Renal pelvis (tissue), 4 donors: ENCODE data around the gene ITSN2. TPM values are rescaled to one million over a fixed set of nuclear protein-coding genes. Genes with fewer than 3 reads are reported as not detected.
"Not testable (repeated sequence)": the region's sequence is repeated elsewhere in the genome, so short reads cannot be mapped to it uniquely, and the experiment has no call there.

Experiments used
- DNase-seq: peaks from one replicate; pipeline ENCODE4 v3.0.0-alpha.2; 2013
- polyA plus RNA-seq, 3 donors: library from polyadenylated mRNA; unstranded; fragments of 120-200 nt; gene quantifications; one replicate each; pipeline ENCODE4 v1.2.1, GENCODE V29; 2013; ENCODE audit not compliant: insufficient read length in 3 of 3

The ITSN2 gene
- polyA plus RNA-seq, 3 donors, result 23.6 to 33.4 (median 25.0) TPM

DNA sequence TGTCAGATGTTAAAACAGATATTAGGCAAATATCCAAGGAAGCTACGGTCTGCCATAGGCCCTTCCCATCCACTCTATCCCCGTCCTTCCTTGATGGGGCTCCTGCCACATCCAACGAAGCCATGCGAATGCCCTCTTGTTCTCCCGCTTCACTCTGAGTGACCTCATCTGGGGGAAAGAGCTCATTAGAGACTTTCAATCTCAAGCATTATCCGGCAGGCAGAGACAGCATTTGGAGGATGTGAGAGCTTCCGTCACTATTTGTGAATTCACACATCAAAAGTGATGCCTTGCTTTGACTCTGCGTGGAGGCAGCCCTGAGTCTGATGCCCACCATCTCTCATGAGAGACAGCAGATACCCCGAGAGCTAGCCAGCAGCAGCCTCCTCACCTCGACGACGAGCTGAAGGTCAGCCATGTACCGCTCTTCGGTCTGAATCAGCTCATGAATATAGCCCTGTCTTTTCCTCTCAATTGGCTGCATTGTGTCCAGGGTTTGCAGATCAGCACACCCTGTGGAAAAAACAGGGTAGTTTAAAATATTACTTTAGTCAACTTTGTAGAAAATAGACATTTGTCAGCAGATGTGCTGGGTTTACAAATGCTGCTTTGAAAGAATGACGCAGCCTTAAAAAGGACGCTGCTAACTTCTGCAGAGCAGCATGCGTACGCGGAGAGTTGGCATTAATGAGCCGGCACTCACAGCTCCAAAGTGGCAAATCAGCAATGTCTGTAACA lies 139.6 kb downstream of the ITSN2 start:
- no peak for DNase-seq

DNA sequence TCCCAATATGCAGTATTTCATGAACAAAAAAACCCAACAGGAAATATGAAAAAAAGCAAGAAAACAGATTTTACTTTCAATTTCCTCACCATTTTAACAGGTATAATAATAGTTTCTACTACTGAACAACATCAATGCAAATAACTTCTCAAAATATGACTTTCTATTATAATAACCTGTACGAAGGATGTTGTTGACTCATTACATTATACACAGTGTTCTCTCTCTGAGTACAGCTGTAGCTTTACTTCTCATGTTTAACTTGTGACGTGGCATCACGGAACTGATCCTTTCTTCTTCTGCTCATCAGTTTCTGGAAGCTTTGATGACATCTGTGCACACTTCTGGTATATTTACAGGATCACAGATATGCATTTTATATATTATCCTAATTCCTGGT lies 145.5 kb downstream of the ITSN2 start:
- no peak for DNase-seq

DNA sequence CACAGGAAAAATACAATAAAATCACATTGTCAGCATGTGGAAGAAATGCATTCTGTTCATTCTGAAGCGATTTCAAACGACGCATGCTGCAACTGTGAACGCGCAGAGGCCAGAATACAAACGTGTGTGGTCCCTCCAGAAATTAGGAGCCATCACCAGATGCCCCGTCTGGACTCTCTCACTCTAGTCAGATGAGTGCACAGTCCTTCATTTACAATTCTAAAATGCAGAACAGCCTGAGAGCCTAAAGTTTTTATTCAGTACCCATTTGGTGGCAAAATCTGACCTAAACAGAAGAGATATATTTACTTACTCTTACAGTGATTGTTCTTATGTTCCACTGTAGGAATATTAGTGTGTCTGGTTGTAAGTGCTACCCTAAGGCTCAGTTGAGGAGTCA lies 148.9 kb downstream of the ITSN2 start:
- DNase-seq, result no peak

DNA sequence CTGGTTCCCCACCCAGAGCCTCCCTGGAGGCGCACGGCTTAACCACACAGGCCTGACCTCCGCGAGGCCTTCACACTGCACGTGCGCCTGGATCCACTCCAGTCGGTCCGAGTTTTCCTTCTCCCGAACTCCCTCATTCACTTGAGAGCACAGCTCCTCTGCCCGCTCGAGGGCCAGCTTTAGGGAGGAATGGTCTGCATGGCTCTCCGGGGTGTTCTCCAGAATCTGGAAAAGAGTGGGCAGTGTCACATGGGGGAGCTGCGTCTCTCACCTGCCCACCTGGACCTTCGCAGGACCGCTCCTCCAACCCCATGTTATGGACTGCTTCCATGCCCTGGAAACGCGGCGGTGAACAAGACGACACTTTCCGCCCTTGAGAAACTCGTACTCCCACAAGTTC lies 149.6 kb downstream of the ITSN2 start:
- DNase-seq, result no peak

DNA sequence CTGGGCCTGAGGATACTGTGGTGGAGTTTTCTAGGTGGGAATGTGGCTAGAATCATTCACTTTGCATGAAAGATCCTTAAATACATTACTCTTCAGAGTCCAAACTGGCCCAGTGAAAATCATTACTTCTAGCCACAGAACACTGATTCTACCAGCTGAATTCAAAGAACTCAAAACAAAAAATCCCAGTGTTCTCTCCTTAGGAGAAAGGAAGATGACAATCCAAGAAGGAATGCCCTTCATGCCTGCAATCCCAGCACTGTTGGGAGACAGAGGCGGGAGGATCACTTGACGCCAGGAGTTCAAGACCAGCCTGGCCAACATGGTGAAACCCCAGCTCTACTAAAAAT lies 150.3 kb downstream of the ITSN2 start:
- no peak for DNase-seq

DNA sequence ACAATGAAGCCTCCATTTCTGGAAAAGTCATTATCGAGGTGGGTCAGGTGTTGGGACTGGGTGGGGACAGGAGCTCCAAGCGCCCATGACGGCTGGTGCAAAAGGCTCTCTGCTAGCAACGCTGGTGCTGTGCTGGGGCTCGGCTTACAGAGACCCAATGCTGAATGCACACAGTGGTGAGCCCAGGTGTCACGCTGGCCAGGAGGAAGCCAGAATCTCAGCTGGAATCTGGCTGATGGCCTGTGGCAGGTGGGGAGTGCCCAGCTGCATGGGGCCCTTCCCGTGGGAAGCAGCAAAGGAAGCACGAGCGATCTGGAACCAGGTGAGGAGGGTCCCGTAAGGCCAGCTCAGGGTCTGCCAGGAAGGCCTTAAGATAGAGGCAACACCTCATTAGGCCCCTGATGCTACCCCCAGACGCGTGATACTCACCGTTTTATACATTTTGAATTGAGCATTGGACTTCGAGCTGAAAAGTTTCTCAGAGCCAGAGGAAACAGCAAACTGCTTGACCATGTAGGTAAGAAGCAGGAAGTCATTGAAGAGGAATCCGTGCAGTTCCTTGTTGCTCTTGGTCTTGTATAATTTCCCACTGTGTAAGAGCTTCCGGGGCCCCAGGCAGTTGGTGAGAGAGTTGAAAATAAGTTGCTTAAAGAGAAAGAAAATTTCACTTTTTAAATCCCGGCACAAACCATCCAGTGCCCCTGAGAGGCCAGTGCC lies 150.8 kb downstream of the ITSN2 start:
- no peak for DNase-seq

DNA sequence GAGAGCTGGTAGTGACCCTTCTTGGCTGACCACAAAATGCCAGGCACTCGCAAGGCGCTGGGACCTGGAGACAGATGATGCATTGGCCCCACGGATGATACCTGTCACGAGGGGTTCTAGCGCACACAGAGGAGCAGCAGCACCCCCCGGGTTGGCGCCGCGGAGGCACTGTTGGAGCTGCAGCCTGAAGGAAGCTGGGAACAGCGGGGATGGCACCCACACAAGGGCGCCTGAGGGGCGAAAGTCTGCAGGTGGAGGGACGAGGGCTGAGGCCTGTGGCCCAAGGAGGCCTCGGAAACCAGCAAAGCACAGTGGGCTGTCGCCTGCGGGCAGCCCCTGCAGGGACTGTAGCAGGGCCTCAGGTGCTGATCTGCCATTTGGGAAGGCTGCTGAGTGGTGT lies 151.8 kb downstream of the ITSN2 start:
- no peak for DNase-seq

DNA sequence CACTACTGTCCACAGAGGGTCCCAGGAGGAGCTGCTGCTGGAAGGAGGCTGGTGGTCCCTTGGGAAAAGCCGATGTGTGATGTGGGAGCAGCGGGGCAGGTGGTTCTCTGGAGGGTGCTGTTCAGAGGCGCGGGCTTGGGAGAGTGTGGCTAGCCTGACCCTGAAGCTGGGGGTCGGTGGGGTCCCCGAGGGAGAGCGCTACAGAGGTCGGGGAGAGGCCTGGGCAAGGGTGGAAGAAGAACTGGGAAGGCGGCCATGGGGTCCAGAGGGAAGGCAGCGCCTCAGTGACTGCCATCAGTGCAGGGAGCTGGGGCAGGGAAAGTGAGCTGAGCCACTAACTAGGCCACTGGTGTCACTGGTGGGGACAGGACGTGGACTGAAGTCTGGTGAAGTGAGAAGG lies 153.0 kb downstream of the ITSN2 start:
- no peak for DNase-seq

DNA sequence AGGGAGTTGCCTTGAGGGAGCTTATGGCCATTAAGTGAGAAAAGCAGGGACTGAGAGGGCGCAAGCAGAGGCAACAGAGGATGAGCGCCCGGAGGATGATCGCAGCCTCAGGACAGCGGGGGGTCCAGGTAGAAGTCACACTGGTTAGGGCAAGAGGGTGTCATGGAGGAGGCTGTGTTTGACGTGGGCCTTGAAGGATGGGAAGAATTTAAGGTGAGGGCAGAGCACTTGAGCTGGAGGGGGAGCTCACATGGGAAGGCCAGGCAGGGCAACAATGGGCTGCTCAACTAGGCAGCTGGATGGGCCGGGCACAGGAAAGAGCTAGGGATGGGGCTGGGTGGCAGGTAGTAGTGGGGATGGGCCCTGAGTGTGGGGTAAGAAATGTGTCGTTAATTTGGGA lies 153.6 kb downstream of the ITSN2 start:
- DNase-seq, result no peak

DNA sequence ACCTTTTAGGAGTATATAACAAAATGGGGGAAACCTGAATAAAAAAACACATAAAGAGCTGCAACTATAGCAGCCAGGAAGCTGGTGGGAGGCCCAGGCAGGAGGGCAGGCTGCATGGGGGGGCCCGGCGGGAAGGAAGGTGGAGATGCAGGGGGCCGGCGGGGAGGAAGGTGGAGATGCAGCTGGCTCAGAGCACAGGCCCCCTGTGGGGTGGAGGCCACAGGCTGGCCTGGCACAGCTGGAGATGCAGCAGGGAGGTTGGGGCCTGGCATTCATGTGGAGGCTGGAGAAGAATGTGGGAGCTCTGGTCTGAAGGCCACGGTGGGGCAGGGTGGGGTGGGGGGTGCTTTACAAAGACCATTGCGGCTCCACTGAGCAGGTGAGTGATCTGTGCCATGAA lies 154.1 kb downstream of the ITSN2 start:
- DNase-seq, result no peak

DNA sequence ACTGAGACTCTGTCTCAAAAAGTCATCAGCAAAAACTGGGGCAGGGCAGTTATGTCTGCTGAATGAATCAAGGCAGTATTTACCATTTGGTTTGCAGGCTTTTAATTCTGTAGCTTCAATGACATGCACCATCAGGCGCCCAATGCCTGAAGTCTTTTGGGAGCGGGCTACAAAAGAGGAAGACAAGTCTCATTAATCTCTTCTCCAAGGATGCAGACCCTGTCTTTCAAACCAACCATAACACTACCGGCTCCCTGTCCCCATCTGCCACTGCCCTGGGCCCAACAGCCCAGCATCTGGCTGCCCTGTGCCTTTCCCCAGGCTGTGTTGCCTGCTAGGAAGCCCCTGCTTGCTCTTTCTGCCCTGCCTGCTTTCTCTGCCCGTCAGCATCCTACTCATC lies 155.2 kb downstream of the ITSN2 start:
- DNase-seq, result no peak

DNA sequence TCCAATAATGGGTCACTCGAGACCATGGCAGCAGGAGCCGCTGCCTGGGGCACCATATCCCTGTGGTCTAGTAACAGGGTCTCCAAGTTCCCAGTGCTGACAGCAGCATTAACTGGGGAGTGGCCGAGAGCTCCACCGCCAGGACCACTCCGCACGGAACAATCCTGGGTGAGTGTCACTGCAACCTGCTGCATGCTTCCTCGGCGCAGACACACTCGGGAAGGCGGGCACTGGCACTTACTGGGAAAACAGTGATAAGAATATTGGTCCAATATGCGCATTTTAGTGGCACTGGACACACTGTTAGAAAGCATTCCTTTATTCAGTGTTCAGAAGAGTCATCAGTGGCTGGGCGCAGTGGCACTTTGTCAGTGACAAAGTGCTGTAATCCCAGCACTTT lies 155.8 kb downstream of the ITSN2 start:
- no peak for DNase-seq

DNA sequence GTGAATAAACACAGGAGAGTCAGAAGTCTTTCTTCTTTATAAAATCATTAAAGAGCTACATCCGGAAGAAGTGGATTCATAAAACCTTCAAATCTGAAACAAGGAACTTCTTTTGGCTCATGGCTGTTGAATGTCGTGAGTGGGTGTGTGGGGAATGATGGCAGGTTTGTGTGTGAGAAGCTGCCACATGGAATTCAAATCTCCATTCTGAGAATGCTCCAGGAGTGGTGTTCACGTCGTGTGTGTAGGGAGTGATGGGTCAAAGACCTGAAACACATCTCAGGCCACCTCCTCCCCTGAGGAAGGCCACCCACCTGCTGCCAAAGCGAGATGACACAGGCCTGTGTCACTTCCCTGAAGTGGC lies 156.6 kb downstream of the ITSN2 start:
- DNase-seq, result no peak

DNA sequence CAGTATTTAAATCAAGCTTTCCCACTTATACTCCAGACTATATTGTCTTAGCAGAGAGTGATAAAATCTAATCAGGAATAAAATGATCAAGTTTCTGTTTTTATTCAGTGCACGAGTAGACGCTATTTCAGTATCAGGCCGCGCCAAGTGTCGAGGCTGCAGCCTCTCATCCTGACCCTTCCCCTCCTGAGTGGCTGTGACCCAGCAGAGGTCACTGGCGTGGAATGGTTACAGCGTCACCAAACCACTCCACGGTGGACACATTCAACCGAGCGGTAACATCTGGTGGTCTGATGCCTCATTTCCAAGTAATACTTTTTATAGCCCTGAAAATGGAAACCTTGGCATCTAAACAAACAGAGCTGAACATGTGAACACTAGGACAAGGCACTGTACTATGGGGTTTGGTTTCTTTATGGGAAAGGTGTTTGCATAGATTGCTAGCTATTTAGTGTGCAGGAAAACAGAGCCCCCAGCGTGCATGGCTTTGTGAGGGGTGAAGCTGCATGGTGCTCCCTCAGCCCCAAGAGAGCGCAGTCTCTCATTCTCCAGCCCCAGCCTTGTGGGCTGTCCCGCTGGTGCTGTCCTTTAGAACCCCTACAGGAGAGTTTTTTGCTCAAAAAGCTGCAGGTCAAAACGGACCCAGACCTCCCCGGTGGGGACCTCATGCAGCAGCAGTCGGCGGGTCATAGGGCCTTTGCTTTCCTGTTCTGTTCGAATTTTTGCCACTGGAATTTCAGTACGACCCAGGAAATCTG lies 157.1 kb downstream of the ITSN2 start:
- peak; percentile 34 for DNase-seq

DNA sequence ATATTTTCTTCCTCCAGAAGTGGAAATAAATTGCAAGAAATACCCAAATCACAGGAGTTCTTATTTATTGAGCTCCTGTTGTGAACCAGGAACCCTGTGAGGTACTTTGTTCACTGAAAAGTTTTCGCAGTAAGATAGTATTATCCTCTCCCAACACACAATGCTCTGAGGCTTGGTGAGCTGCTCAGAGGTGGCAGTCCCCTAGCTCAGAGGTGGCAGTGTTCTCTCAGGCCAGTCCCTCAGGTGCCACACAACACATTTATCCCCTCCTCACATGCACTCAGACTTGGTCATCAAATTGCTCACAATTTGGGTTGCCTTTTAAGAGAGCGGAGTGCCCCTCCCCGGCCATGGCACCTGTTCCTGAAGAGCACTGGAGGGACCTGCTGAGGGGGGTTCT lies 159.5 kb downstream of the ITSN2 start:
- DNase-seq, result no peak

DNA sequence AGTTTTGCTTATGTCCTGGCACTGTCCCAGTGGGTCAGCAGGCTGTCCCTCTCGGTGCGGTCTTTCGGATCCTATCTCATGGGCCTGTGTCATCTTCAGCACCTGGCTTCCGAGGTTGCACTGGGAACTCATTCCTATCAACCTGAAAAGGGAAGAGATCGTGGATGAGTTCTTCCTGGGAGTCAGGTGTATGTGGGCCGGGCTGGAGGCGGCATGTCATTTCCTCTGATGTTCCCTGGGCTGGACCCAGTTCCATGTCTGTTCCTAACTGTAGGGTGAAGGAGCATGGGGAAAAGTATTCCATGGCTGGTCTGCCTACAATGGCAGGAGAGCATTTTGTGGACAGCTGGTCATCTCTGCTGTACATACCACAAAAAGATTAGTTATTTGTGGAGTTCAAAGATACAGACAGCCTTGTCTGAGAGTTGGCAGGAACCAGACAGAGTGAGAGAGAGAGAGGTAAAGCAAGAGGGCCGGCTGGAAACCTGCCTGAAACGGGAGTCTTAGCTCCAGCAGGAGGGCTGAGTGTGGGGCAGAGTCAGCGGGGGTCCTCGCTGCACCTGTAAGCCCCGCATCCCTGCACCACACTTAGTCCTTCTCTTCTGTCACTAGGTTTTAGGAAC lies 160.3 kb downstream of the ITSN2 start:
- no peak for DNase-seq

DNA sequence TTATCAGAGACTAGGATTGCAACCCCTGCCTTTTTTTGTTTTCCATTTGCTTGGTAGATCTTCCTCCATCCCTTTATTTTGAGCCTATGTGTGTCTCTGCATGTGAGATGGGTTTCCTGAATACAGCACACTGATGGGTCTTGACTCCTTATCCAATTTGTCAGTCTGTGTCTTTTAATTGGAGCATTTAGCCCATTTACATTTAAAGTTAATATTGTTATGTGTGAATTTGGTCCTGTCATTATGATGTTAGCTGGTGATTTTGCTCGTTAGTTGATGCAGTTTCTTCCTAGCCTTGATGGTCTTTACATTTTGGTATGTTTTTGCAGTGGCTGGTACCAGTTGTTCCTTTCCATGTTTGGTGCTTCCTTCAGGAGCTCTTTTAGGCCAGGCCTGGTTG lies 163.1 kb downstream of the ITSN2 start:
- not testable (repeated sequence) for DNase-seq

DNA sequence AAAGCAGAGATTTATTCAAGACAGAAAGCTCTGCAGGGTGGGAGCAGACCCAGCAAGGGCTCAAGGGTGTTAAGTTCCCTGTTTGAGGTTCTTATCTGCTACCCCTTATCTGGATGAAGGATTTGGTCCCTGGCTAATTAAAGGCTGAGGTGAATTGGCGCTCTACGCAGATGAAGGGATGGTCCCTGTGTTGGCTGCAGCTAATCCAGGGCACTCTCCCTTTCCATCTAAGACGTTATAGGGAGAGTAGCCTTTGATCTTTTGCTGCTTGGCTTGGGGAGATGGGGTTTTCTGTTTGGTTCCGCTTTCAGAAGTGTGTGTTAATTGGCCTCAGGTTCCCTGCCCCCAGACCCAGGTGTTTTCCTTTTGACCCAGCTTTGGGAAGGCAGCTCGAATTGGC lies 168.5 kb downstream of the ITSN2 start:
- no peak for DNase-seq

DNA sequence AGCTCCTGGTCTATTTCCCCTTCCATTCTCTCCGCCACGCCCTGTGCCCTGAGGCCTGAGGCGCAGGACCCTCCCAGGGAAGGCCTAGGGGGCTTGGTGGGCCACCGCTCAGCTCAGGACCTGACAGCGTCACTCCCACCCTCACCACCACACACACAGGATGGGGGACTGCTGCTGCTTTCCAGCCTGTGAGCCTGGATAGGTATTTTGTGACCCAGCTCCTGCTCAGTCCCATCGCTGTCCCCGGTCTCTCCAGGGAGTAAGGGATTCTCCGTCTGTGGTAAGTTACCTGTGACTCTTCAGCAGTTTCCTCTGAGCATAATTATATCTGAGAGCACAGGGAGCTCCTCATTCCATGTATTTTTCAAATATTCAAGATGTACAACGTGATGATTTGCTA lies 169.2 kb downstream of the ITSN2 start:
- no peak for DNase-seq

DNA sequence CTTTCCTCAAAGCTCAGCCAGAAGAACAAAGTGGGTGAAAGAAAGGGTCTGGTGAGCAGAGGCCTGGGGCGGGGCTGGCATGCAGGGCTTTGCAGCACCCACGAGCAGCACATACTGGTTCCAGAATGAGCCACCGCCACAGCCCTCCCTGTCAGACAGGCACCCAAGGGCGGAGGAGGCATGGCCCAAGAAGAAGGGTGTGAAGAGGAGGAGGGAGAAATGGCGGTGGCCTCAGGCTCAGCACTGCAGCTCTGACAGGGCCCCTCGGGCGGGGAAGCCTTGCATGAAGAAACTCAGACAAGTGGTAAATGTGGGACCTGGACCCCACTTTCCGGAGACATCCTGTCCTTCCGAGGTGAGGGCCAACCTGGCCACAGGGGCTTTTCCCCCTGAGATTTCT lies 169.8 kb downstream of the ITSN2 start:
- no peak for DNase-seq

DNA sequence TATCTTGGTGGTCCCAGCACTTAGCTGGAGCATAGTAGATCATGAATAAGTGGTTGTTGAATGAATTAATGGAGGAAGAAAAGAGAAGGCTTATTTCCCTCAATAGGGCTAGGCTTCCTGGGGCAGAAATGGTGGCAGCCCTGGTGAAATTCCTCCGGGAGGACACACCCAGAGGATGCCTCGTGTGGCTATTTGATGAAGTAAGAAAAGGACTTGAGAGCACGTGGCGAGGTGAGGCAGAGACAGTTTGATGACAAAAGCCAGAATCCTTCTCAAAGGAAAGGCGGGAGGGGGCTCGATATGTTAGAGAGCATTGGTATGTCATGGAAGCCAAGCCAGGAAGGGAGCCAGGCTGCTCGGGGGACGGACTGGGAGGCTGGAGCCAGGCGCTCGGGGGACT lies 170.8 kb downstream of the ITSN2 start:
- no peak for DNase-seq

DNA sequence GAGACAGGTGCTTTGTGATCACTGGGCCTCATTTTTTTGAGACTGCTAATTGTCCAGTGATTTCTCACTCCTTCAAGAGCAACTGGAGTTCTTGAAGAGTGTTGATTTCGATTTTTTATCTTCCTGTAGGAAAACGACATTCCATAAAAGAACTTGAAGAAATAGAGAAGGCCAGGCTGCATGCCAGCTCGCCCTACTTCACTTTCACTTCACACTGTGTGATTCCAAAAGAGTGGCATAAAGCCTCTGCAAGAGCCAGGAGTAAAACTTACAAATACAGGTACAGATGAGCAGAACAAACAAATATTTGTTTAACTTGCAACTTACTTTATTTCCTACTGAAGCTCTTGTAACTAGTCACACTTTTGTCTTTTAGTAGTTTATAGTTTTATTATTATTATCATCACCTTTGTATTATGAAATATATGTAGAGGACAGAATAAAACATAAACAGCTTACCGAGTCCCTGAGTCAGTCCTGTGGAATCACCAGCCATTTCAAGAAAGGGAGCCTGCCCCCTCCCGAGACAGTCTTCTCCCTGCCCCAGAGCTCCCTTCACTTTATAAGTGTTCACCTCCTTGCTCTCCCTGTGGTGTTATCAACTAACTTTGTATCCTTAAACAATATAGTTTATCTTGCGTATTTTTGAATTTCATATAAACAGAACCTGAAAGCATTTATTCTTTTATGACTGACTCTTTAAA lies 176.8 kb downstream of the ITSN2 start:
- no peak for DNase-seq
